PC-3 (cell line): Measurements from ENCODE around the gene CRYBA1. TPM values are rescaled to one million over a fixed set of nuclear protein-coding genes. Genes with fewer than 3 reads are reported as not detected.
"Not testable (repeated sequence)": the region's sequence is repeated elsewhere in the genome, so short reads cannot be mapped to it uniquely, and the experiment has no call there.

Experiments used
- ATAC-seq: fragments of 200-7000 bp; cut with Tn5 transposase; 2 replicates; pipeline ENCODE4 v1.9.1; 2020; ENCODE audit warnings: mild to moderate bottlenecking, moderate library complexity
- Bru-seq: library from RNA; stranded (reverse); fragments of 400-500 nt; gene quantifications from one replicate; lab custom pipeline; 2021; lab: Mats Ljungman, UMichigan
- BruChase-seq, 2 experiments: library from RNA; stranded (reverse); fragments of 400-500 nt; gene quantifications; one replicate each; lab custom pipeline; 2021; lab: Mats Ljungman, UMichigan
- BruUV-seq: library from RNA; stranded (reverse); fragments of 400-500 nt; replicated peaks from 2 replicates; lab custom pipeline; 2021; lab: Mats Ljungman, UMichigan
- CTCF ChIA-PET: fragments of 300-600 bp; sonication (Branson Sonifier 250); formaldehyde crosslinking; loops from one replicate; lab custom pipeline; 2022; ENCODE audit warnings: antibody characterized with exemption; lab: Charles Lee
- POLR2A ChIA-PET: fragments of 300-600 bp; sonication (Branson Sonifier 250); formaldehyde crosslinking; loops from one replicate; lab custom pipeline; 2022; ENCODE audit warnings: antibody characterized with exemption; ENCODE audit not compliant: unreplicated experiment; lab: Charles Lee
- DNase-seq: peaks from one replicate; pipeline ENCODE4 v3.0.0-alpha.2; 2015
- H2AFZ ChIP-seq: fragments of 300-600 bp; sonication (generic); 2 replicates; pipeline ENCODE4 v1.6.0; 2016; ENCODE audit warnings: antibody characterized with exemption, low read length
- H3F3A ChIP-seq: fragments of 300-600 bp; sonication (generic); one replicate; pipeline ENCODE4 v1.6.0; 2017; ENCODE audit warnings: antibody characterized with exemption, low read length, control low read depth, mild to moderate bottlenecking; ENCODE audit not compliant: unreplicated experiment
- H3K27ac ChIP-seq: fragments of 300-600 bp; sonication (generic); 2 replicates; pipeline ENCODE4 v1.5.1; 2016; ENCODE audit warnings: mild to moderate bottlenecking, low read length
- H3K27me3 ChIP-seq: fragments of 300-600 bp; sonication (generic); 2 replicates; pipeline ENCODE4 v1.6.1; 2016; ENCODE audit warnings: low read length, mixed read lengths
- H3K36me3 ChIP-seq: fragments of 300-600 bp; sonication (generic); 2 replicates; pipeline ENCODE4 v1.6.1; 2016; ENCODE audit warnings: low read depth, mixed run types, low read length, mixed read lengths
- H3K4me1 ChIP-seq: fragments of 300-600 bp; sonication (generic); 2 replicates; pipeline ENCODE4 v1.5.1; 2016; ENCODE audit warnings: low read length; ENCODE audit not compliant: insufficient read depth
- H3K4me2 ChIP-seq: fragments of 300-600 bp; sonication (generic); 2 replicates; pipeline ENCODE4 v1.6.0; 2016; ENCODE audit warnings: low read length
- H3K4me3 ChIP-seq: fragments of 300-600 bp; sonication (generic); 2 replicates; pipeline ENCODE4 v1.5.1; 2016; ENCODE audit warnings: mild to moderate bottlenecking, low read length, mixed read lengths
- H3K79me2 ChIP-seq: fragments of 300-600 bp; sonication (generic); 2 replicates; pipeline ENCODE4 v1.6.1; 2017; ENCODE audit warnings: low read length, mixed read lengths
- H3K9ac ChIP-seq: fragments of 300-600 bp; sonication (generic); 2 replicates; pipeline ENCODE4 v1.6.0; 2016; ENCODE audit warnings: mild to moderate bottlenecking, low read length
- H3K9me2 ChIP-seq: fragments of 300-600 bp; sonication (generic); replicated peaks from 2 replicates; pipeline ENCODE4 v1.6.1; 2016; ENCODE audit warnings: mixed run types, low read length, mixed read lengths
- H3K9me3 ChIP-seq: fragments of 300-600 bp; sonication (generic); 2 replicates; pipeline ENCODE4 v1.6.1; 2016; ENCODE audit warnings: low read length, mixed read lengths
- H4K20me1 ChIP-seq: fragments of 300-600 bp; sonication (generic); 2 replicates; pipeline ENCODE4 v1.6.1; 2016; ENCODE audit warnings: low read length, mixed read lengths
- EZH2 ChIP-seq: fragments of 300-600 bp; sonication (generic); IDR thresholded peaks from one replicate; pipeline ENCODE4 v1.6.1; 2017; ENCODE audit warnings: antibody characterized with exemption, mild to moderate bottlenecking, low read length; ENCODE audit not compliant: unreplicated experiment
- EZH2phosphoT487 ChIP-seq: fragments of 300-600 bp; sonication (generic); IDR thresholded peaks from 2 replicates; pipeline ENCODE4 v1.6.1; 2018; ENCODE audit warnings: mild to moderate bottlenecking, antibody characterized with exemption, low read length, borderline replicate concordance
- intact Hi-C: fragments of 100-400 bp; cut with micrococcal nuclease; formaldehyde crosslinking; loops from 2 replicates; pipeline ENCODE4 v1.9.0; 2023
- long read RNA-seq: library from polyadenylated mRNA; unstranded; transcript quantifications from one replicate; pipeline ENCODE4 v2.0.0, GENCODE V29; 2021; ENCODE audit not compliant: unreplicated experiment
- total RNA-seq: library from RNA; depleted of rRNA; stranded (reverse); fragments of >200 nt; gene quantifications from 2 replicates; pipeline ENCODE4 v1.2.3, GENCODE V29; 2014; rRNA removed
- TF ChIP-seq, protein P1 (sequence below): fragments of 300-600 bp; sonication (generic); conservative IDR thresholded peaks from 2 replicates; pipeline ENCODE4 v1.5.1; 2017; ENCODE audit warnings: antibody characterized with exemption, low read depth, mild to moderate bottlenecking, low read length

CRYBA1 gene, protein sequence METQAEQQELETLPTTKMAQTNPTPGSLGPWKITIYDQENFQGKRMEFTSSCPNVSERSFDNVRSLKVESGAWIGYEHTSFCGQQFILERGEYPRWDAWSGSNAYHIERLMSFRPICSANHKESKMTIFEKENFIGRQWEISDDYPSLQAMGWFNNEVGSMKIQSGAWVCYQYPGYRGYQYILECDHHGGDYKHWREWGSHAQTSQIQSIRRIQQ
- total RNA-seq = not detected in 2 replicates
- not detected for Bru-seq, nascent RNA
- not detected for BruChase-seq, experiment 1, labeled RNA remaining after a 6-hour chase
- percentile 4 among the genes with signal in this experiment for BruChase-seq, experiment 2, labeled RNA remaining after a 2-hour chase
- long read RNA-seq, partial matches to known transcripts = 0 of 1 reads
- long read RNA-seq, other reads (novel, unspliced or antisense) = 1 of 1 reads

DNA sequence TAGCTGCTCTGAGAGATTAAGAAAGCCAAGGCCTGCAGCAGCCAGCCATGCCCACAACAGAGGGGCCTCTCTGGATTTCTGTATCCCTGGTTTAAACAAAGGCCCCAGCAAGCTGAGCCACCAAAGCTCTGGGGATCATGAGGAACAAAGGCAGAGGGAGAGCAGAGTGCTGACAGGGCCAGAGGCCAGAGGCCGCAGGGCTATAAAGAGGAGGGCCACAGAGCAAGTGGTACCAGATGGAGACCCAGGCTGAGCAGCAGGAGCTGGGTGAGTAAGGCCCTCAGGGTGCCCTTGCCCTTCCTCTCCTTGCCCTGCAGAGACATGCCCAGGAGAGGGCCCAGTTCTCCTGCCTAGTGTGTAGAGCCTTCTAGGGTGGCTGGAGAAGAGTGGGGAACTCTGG lies at the start of gene CRYBA1:
TSS of gene CRYBA1 (plus strand) at position 232 of the 400 bp plus-strand sequence. CDS start at position 237, 5 bp downstream.
- no peaks in the 10 kb centered on the region for H3K9me2 ChIP-seq

DNA sequence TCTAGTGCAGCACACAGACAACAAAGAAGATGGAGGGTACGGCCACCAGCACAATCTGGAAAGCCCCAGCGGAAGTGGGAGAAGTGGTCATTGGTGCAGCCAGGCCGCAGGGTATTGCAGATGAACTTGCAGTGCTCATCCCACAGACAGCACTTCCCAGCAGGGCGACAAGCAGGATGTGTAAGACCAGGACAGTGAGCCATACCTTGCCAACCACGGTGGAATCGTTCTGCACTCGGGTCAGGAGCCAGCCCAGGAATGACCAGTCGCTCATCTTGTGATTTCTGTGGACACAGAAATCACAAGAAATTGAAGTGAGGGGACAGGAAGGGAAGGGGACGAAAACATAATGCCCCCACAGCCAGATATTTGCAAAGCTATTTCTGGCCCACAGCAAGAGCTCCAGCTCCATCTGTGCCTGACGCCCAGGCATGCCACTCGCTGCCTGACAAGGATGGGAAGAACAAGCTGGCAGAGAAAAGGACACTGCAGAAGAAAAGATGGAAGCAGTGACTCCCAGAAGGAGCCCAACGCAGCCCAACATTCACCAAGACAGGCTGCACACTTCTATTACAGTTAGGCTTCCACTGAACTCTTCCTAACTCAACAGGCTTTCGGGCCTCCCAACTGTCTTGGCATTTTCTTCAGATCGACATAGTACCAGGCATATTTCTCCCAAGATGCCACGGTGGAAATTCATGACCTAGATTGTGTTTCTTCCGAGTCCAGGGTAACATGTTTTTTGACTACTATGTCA lies 49.0 kb upstream of the CRYBA1 start:
- Histone ChIP-seq H3F3A (no peaks in the 10 kb centered on the region), H3K9me3 (no peaks in the 10 kb centered on the region), H4K20me1 (no peaks in the 10 kb centered on the region), H3K9ac (no peak overlapping the region), H3K36me3 (no peaks in the 10 kb centered on the region), H3K9me2 (no peaks in the 10 kb centered on the region), H3K27me3 (no peaks in the 10 kb centered on the region), H2AFZ (no peak overlapping the region), H3K4me3 (no peak overlapping the region), H3K4me2 (no peak overlapping the region), H3K79me2 (no peaks in the 10 kb centered on the region), H3K27ac (no peak overlapping the region), H3K4me1 (no peaks in the 10 kb centered on the region)
- no TSS peak for BruUV-seq
- ATAC-seq (no peak), DNase-seq (no peak)
- POLR2A ChIA-PET = no interaction called here
- intact Hi-C loops = no loop called here
- CTCF ChIA-PET = no interaction called here
- TF ChIP-seq EZH2 = no peak
- no peak for TF ChIP-seq EZH2phosphoT487
- TF ChIP-seq, protein P1, sequence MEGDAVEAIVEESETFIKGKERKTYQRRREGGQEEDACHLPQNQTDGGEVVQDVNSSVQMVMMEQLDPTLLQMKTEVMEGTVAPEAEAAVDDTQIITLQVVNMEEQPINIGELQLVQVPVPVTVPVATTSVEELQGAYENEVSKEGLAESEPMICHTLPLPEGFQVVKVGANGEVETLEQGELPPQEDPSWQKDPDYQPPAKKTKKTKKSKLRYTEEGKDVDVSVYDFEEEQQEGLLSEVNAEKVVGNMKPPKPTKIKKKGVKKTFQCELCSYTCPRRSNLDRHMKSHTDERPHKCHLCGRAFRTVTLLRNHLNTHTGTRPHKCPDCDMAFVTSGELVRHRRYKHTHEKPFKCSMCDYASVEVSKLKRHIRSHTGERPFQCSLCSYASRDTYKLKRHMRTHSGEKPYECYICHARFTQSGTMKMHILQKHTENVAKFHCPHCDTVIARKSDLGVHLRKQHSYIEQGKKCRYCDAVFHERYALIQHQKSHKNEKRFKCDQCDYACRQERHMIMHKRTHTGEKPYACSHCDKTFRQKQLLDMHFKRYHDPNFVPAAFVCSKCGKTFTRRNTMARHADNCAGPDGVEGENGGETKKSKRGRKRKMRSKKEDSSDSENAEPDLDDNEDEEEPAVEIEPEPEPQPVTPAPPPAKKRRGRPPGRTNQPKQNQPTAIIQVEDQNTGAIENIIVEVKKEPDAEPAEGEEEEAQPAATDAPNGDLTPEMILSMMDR = no peak

More for the DNA sequence above, at the start of gene CRYBA1:
- Histone ChIP-seq H3K27ac (no peak within 1 kb of the TSS), H3K4me3 (no peak within 1 kb of the TSS), H3K79me2 (no peaks in the 10 kb centered on the region), H3K36me3 (no peaks in the 10 kb centered on the region), H3K9ac (no peak within 1 kb of the TSS), H3K9me3 (no peaks in the 10 kb centered on the region), H4K20me1 (no peaks in the 10 kb centered on the region), H3K4me1 (peaks cover under 1% of the 10 kb centered on the region), H3K4me2 (no peak within 1 kb of the TSS), H3F3A (no peaks in the 10 kb centered on the region), H3K27me3 (no peaks in the 10 kb centered on the region), H2AFZ (no peak within 1 kb of the TSS)
- ATAC-seq (peak; percentile 13; the same call in 1 of the 2 replicates), DNase-seq (no peak)
- TF ChIP-seq, protein P1 = no peak
- no peak for TF ChIP-seq EZH2
- TF ChIP-seq EZH2phosphoT487 = no peak
- no TSS peak for BruUV-seq
- CTCF ChIA-PET = no interaction called here
- POLR2A ChIA-PET = no interaction called here
- intact Hi-C loops = no loop called here

DNA sequence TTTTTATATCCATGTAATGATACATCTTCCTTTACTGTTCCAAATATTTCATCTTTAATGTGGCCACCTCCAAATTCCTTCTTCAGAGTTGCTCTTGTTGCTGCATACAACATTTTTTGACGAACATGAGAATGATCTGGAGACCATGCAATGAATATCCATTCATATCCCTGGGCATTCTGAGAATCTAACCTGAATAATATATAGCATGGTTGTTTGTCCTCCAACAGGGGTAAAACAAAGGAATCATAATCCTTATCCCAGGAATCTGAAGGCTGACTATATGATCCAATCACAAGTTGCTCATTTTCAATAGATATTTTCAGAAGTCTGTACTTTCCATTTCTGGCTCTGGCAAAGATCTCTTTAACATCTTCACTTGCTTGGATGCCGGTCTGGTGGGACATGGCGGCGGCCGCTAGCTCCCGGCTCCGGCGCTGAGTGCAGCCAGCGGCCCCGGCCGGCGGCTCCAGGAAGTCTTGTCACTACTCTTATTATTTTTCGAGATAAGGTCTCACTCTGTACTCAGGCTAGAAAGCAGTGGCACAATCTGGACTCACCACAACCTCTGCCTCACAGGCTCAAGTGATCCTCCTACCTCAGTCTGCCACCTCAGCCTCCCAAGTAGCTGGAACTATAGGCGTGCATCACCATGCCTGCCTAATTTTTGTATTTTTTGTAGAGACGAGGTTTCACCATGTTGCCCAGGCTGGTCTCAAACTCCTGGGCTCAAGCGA lies 42.4 kb upstream of the CRYBA1 start:
- H3K4me1 ChIP-seq, BruUV-seq, H3K4me2 ChIP-seq, intact Hi-C loops, H3K9me2 ChIP-seq, DNase-seq, H3K27me3 ChIP-seq, H3K4me3 ChIP-seq, H3K9ac ChIP-seq, H3K79me2 ChIP-seq, H3K36me3 ChIP-seq, POLR2A ChIA-PET, H2AFZ ChIP-seq, H3F3A ChIP-seq, H3K27ac ChIP-seq, H4K20me1 ChIP-seq, ATAC-seq, CTCF ChIA-PET, H3K9me3 ChIP-seq: not testable (repeated sequence)
